ENCODE measurements around the gene MRTFA.

Gene MRTFA

GRCh38 chr22:40377931-40378330 lies 258.6 kb downstream of the MRTFA start:
- DNase-seq: no peak

- no peak for DNase-seq
Measured at GRCh38 chr22:40376149-40376548, 260.4 kb downstream of the MRTFA start.

GRCh38 chr22:40374567-40374966 lies 262.0 kb downstream of the MRTFA start:
- no peak for DNase-seq

- no peak for DNase-seq
Measured at GRCh38 chr22:40368836-40369235, 267.7 kb downstream of the MRTFA start.

- no peak for DNase-seq
Measured at GRCh38 chr22:40368016-40368415, 268.5 kb downstream of the MRTFA start.

- DNase-seq: no peak
Measured at GRCh38 chr22:40367342-40367741, 269.2 kb downstream of the MRTFA start.

GRCh38 chr22:40366068-40366467 lies 270.5 kb downstream of the MRTFA start:
- DNase-seq: no peak

- no peak for DNase-seq
Measured at GRCh38 chr22:40364431-40364830, 272.1 kb downstream of the MRTFA start.

GRCh38 chr22:40363059-40363458 lies 273.5 kb downstream of the MRTFA start:
- no peak for DNase-seq

- no peak for DNase-seq
Measured at GRCh38 chr22:40361100-40361499, 275.4 kb downstream of the MRTFA start.
